GM18909 (cell line): ENCODE measurements around the gene LY6G5C.

Experiments
- ATAC-seq: cut with Tn5 transposase; IDR thresholded peaks from one replicate; pipeline ENCODE4 v1.9.1; 2021; ENCODE audit warnings: mild to moderate bottlenecking; ENCODE audit not compliant: unreplicated experiment, poor library complexity

LY6G5C gene, protein sequence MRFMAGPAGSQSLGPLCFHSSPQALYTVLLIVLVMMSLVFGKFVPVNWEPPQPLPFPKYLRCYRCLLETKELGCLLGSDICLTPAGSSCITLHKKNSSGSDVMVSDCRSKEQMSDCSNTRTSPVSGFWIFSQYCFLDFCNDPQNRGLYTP

DNA sequence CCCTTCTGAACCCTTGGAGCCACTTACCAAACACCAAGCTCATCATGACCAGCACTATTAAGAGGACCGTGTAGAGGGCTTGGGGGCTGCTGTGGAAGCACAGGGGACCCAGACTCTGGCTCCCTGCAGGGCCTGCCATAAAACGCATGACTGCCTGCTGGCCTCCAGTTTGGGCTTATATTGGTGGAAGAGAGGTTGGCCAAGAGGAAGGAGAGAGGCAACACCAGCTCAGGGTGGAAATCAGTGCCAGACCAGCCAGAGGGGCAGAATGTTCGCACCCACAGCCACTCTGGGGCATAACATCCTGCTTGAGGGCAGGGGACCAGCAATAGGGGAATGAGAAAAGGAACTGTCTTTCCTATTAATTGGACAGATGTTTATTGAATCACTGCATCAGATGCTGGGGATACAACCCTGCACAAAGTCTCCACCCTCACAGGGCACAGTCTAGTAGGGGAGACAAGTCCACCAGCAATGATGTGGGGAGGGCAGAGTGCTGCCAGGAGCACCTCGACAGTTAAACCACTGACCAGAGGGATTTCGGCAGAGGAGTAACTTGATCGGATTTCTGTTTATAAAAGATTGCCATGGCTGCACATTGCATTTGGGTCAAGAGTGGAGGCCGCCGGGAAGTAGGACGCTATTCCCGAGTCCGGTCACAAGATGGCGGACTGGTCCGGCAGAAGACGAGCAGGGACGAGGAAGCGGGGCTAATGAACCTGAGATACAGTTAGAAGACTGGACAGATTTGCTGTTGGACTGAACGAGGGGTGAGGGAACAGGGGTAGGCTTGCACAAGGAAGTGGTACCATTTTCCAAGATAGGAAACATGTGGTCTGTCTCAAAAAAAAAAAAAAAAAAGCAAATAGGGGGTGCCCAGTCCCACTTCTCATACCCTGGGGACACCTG is at the start of gene LY6G5C:
LY6G5C (minus strand) TSS at position 842 of the 909 bp plus-strand sequence; CDS start at position 148, 694 bp downstream.
- no peak for ATAC-seq

DNA sequence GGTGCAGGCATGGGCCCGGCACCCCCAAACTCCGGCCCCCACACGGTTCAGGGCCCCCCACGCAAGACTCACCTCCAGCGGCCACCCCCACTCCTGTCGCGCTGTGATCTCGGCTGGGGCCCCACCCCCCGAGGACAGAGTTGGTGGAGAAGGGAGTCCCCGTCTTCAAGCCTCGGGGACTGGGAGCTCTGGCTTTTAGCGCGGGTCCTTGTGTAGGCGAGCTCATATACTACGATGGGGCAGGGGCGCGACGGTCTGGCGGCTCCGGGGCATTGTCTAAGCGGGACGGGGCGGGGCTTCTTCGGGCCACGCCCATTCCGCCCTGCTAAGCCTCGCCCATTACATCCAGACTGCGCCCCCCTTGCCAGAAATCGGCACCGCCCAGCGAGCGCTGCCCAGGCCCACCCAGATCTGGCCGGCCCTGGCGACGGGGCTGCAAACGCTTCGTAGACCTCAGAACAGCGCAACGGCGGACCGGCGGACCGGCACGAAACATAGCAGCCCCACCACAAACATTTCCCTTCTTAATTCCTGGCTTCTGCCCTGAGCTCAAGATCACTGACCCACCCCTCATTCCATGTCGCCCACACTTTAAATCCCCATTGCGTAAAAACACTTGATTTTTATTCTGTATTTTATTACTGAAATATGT is 49.2 kb upstream of the LY6G5C start:
- peak; percentile 32 for ATAC-seq

DNA sequence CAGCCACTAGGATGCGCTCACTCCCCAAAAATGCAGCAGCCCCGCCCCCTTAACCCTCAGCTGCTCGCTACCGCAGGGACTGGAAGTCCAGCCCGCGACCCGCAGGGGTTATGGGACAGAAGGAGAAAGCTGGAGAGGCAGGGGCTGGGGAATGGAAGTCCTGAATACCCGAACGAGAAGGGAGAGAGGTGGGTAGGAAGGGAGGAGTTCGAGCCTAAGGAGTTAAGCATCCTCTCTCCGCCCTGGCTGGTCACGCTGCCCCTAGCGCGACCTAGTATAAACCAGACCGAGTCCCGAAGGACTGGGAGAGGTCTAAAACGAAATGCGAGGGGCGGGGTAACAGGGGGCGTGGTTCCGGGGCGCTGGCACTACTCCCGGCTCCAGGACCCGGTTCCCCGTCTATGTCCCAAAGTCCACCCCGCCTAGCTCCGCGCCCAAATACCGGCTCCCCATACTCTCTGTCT is 48.7 kb upstream of the LY6G5C start:
- peak; percentile 43 for ATAC-seq

DNA sequence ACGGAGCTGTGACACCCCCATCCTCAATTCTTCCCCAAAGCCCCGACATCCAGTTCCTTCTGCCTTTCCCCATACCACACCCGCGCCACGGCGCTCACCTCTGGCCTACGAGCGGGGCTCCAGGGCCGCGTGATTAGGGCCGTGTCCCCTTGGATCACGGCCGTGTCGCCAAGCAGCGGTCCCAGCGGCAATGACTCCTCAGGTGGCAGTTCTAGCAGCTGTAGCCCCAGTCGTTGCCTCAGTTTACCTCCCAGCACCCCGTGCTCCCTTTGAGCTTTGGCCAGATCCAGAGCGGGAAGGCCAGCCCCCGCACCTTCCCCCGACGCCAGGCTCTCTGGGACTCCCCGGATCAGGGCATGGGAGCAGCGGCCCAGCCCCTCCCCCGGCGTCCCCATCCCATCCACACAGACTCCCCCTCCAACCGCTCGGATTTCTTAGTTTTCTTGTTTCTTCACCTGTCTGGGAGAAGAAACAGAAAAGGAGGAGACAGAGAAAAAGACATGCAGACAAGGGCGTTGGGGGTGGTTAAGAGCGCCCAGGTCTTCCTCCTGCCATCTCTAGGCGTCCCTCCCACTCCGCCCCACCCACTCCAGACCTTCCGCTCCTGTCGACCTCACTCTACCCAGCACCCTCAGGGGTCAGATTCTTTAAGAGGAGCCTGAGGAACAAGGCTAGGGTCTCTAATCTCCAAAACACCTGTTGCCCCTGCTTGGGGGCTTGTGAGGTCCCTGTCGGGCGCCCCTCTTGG is 48.1 kb upstream of the LY6G5C start, which contains the start of gene DDAH2:
DDAH2 (minus strand) TSS at position 533 of the 748 bp plus-strand sequence; CDS start at position 395, 138 bp downstream.
- ATAC-seq, result peak; percentile 9

DNA sequence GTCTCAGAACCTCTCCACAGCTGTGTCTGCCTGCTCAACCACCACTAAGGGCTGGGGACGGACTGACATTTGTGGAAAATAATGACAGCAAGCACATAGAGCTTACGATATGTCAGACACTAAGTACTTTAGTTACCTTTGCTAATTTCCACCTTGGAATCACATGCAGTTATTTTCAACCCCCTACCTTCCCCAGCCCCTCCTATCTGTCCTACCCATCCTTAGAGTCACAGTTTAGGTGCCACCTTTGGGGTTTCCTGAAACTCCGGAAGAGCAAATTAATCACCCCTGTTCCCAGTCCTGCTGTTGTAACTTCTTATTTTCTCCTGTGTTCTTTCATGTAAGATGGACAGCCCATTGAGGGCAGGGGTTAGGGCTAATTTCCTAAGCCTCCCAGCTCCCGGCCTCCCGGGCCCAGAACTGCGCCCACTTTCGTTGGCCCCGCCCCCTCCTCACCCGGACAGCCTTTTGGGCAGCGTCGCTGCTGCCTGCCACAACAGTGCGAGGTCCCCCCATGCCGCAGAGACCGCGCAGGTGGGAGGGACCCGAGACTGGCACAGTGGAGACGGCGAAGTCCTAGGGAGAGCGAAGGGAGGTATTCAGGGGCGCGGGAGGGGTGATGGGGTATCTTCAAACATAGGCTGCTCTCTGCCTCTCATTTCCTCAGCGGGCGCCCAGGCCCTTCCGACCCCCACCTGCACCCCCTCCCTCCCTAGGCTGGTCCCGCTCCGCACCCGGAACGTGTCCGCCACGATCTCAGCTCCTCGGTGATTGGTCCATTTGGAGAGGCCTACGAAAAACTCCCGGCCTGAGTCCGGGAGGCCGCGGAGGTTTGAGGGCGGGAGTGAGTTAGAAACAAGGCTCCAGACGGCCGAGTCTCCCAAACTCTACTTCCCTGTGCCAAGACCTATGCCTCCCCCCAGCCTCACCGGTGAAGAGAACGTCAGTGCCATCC is 47.1 kb upstream of the LY6G5C start:
- no peak for ATAC-seq

DNA sequence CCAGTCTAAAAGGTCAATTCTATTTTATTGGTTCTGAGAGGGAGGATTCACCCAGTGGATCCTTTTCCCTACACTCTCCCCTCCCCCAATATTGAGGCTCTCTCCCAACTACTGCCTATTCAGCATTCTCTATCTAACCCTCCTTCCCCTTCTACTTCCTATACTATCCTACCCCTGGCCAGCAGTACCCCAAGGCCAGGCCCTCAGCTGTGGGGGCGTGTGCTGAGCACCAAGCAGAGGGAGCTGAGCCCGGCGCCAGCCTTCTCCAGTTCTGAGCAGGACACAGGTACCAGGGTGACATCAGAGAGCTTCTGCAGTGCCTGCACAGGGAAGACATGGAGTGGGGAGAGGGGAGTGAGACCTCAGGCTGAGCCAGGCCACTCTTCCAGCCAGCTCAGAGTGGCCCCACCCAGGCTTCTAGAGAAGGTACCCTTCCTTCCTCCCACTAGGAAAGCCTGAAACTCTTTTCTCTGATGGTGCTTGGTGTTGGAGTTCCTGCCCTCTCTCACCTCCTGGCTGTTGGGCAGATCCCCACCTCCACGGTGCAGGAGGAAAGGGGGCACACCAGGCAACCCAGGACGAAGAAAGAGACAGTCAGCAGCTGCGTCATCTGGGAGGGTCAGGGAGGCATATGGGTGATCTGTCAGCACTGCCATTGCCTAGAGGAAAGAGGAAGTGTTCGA is 46.3 kb upstream of the LY6G5C start:
- peak; percentile 62 for ATAC-seq

DNA sequence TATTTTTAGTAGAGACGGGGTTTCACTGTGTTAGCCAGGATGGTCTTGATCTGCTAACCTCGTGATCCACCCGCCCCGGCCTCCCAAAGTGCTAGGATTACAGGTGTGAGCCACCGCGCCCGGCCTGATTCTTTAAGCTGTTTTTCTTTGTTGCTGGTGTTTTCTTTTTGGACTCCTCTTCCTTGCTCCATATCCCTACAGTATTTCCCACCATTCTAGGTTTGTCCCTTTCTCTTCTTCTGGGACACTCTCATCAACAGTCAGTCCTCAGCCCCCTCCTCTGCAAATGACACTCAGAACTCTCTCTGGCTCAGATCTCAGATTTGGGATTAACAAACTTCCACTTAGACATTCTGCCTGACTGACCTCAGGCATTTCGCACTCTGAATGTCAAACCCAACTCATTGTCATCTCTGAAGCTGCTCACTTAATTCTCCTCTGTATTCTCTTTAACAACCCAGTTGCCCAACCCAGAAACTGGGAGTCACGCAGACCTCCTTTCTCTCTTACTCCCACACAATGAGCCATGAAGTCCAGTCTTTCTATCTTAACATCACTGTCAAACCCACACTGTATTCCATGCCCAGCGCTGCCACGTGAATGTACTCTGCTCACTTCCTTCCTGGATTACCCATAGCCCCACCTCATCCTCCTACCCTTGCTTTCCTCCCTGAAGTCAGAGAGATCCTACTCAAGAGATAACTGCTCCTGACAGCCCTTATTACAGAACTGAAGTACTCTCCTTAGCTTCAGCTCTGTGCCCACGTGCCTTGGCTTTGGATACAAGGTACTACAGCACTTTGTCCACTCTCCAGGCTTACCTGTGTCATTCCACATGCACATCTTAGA is 44.9 kb upstream of the LY6G5C start:
- no peak for ATAC-seq

DNA sequence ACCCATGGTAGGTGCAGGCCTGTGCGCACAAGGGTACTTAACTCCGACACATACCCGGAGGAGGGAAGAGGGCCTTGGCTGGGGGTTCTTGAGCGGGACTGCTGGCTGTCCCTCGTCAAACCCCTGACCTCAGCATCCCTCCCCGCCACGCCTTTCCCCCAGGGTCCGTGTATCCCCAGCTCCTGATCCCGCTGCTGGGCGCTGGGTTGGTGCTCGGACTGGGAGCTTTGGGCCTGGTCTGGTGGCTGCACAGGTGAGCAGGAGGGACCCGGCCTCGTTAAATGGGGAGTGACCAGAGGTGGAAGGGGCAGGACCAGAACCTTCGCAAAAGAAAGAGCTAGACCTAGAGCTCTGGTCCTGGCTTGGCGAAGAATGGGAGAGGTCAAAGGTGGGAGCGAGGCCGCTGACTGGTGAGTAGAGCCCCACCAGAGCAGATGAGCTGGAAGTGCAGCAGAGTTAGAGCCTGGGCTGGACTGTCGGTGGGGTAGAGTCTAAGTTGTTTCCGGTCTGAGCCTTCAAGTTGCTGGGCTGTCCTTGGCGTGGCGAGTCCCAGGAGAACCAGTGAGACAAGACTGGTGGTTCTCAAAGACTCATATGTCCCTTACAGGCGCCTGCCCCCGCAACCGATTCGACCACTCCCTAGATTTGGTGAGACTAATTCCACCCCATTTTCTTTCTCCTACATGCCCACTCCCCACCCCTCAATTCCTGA is 43.3 kb upstream of the LY6G5C start:
- no peak for ATAC-seq

DNA sequence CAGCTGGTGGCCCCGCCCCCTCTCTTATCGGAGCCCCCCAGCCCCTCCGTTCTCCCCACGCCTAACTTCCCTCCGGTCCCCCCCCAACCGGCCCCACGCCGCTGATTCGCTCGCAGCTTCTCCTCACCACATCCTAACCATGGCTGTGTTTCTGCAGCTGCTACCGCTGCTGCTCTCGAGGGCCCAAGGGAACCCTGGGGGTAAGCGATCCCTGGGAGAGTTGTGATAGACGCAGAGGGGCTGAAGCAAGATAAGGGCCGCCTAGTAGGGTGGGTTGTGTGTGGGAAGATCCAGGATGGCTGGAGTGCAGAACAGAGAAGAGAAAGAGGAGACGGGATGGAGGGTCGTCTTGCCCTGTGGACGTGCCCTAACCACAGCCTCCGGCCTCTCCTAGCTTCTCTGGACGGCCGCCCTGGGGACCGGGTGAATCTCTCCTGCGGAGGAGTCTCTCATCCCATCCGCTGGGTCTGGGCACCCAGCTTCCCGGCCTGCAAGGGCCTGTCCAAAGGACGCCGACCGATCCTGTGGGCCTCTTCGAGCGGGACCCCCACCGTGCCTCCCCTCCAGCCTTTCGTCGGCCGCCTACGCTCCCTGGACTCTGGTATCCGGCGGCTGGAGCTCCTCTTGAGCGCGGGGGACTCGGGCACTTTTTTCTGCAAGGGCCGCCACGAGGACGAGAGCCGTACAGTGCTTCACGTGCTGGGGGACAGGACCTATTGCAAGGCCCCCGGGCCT is 42.5 kb upstream of the LY6G5C start, which contains the start of gene MPIG6B:
MPIG6B (plus strand) TSS at position 129 of the 735 bp plus-strand sequence; CDS start at position 140, 11 bp downstream.
- ATAC-seq, result no peak

DNA sequence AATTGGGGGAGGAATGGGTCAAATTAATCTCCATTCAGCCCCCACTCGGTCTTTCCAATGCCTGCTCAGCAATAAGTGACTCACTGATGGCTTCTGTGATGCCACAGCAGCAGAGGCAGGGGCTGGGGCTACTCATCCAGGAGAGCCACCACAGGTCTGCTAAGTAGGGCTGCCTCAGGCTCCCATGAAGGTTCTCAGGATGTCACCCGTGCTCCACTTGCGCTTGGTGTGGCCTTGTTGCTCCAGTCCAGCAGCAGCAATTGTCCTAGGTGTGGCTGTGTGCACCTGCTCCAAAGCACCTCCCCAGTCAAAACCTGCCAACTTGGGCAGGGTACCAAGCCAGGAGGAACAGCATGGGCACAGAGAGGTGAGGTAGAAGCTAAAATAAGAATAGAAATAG is 41.3 kb upstream of the LY6G5C start:
- ATAC-seq, result no peak

DNA sequence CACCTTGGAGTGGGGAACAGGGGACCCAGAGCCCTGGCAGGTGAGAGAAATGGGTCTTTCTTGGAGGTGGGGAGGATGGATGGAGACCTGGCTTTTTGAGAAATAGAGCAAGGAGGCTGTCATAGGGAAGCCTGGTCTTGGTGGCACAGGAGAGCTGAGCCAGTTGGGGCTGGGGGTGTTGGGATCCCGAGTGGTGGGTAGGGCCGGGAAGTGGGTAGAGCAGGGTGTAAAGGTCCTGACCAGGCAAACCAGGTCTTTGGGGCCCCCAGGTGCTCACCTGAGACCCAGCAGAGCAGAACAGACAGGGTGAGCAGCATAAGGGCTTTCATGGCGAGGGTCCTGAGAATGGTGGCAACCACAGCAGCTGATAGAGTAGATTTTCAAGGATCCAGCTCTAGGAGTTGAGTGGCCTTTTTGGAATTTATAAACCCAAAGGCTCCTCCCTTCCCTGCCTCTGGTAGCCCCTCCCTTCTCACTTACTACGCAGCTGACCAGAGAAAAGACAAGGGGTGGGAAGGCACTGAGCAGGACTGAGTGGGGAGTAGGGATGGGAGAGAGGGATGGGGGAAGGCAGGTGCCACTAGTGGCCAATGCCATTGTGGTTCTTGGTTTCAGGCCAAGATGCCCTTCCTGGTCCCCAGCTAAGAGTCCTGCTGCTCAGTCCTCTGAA is 40.6 kb upstream of the LY6G5C start, which contains the start of gene LY6G6C:
LY6G6C (minus strand) TSS at position 396 of the 670 bp plus-strand sequence; CDS start at position 329, 67 bp downstream.
- no peak for ATAC-seq

DNA sequence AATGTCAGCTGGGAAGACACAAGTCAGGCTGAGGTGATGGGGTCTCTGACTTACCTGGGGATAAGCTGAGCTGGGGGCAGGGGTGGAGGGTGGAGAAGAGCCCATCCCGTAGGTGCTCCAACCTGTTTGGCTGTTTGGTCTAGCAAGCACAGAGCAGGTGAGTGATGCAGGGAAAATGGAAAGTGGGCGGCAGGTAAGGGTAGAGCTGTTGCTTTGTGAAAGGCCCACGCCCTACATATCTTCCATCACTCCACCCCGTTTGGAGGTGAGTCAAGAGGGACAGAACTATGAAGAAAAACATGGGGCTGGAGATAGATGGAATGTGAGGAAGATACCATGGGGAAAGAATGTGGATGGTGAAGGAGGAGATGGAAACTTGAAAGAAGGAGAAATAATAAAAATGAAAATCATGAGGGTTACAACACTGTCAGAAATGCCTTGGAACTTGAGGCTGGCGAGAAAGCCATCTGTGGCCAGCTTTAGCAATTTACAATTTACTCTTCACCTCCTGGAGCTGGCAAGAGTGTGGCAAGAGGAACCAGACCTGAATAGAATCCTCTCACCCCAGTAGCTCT is 39.4 kb upstream of the LY6G5C start:
- no peak for ATAC-seq

DNA sequence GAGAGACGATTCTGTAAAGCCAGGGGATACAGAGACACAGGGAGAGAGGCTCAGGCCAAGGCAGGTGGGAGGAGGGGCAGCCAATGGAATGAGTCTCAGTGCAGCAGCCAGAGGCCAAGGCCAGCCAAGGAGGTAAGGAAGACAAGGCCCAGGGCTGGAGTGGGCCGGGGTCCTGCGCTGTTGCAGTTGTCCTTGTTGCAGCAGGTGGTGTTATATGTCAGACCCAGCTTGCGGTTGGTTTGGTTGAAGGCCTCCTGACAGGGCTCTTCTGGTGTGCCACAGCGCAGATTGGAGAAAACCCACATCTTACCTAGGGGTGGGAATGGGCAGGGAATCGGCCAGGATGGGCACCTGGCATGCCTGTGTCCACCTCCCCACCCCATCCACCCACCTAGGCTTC is 38.1 kb upstream of the LY6G5C start:
- ATAC-seq, result no peak

DNA sequence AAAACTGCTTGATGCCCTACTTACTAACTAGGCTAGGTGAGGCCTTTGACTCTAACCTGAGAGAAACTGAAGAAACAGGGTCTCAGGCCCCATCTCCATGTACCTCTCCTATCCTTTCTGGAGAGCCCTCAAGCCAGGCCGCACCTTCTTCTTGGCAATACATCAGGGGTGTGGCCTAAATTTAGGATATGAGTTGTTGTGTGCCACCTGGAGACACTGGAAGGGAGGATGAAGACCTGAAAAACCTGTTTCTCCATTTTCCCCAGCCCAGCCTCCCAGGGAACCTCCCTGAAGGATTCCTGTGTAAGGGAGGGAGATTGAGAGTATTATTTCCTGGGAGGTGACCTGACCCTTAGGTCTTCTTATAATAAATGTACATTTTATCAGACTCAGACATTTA is 37.4 kb upstream of the LY6G5C start:
- ATAC-seq, result no peak

DNA sequence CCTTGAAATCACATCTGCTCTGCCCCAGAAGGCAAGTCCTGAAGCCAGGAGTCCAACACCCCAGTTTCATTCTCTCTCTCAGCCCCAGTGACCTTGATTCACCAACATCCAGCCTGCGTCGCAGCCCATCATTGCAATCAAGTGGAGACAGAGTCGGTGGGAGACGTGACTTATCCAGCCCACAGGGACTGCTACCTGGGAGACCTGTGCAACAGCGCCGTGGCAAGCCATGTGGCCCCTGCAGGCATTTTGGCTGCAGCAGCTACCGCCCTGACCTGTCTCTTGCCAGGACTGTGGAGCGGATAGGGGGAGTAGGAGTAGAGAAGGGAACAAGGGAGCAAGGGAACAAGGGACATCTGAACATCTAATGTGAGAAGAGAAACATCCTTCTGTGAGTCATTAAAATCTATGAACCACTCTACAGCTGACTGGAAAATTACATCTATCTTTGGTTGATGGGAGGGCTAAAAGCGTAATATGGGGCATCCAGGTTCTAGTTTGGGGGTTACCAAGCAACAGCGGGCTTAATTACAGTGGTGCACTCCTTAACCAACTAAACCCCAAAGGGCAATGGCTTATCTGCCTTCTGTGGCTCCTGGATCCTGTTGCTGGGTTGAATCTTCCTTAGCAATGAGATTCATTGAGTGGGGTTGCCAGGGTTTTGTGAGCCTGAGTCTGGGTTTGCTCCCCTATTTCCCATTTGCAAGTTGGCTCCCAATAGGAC is 36.8 kb upstream of the LY6G5C start:
- no peak for ATAC-seq
